Nucleus accumbens (tissue), 56 donors: ENCODE data around the gene MYLK3.
"Not testable (repeated sequence)": the region's sequence is repeated elsewhere in the genome, so short reads cannot be mapped to it uniquely, and the experiment has no call there.

ENCODE experiments used
- DNase-seq, 56 donors: peaks; one replicate each; lab custom pipeline; 2025; lab: John Stamatoyannopoulos, UW

Gene MYLK3

DNA sequence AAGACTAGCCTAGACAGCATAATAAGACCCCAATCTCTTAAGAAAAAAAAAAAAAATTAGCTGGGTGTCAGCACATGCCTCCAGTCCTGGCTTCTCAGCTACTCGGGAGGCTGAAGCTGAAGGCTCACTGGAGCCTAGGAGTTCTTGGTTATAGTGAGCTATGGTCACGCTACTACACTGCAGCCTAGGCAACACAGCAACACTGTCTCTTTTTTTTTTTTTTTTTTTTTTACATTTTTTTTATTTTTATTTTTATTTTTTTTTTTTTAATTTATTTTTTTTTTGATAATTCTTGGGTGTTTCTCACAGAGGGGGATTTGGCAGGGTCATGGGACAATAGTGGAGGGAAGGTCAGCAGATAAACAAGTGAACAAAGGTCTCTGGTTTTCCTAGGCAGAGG lies 54.5 kb downstream of the MYLK3 start:
- no peak for DNase-seq

DNA sequence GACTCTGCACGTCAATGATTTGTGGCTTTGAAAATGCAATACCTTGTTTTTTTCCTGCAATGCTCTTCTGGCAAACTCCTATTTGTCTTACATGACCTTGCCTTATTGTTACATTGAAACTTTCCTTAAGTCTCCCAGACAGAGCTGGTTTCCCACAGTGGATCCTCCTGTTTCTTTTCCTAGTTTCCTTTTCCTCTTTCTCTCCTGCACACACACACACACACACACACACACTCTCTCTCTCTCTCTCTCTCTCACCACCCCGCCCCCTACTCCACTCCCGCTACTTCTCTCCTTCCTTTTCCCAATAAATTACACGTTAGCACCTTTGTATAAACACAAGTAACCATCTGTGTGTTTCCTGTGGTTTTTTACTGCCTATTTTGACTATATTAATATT lies 56.4 kb downstream of the MYLK3 start:
- no peak for DNase-seq

DNA sequence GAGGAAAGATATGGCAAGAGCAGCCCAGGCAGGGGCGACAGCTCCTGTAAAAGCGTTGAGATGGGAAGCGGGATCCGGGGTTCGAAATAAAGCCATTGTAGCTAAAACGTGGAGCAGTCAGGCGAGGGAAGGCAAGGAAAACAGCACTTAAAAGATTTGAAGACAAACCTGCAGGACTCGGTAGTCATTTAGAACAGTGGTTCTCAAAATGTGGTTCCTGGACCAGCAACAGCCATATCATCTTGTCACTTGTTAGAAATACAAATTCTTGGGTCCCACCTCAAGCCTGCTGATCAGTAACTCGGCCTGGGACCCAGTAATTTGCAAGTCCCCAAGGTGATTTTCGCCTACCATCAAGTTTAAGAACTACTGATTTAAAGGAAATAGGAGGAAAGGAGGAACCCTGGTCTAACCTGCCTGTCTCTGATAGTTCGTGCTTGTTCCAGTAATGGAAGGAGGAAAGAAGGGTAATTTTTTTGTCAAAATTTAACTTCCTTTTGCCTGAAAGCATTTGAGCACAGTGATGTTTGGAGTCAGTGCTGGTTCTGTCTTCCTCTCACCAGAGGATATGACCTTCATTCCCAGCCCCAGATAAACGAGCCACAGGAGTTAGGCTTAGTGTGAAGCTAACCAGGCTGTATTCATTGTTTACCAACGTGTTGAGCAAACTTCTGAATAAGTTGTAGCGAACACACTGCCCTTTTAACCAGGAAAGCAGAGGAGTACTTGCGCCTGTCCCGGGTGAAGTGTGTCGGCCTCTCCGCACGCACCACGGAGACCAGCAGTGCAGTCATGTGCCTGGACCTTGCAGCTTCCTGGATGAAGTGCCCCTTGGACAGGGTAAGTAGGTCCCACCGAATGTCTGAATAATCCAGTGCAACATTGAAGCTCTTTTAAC lies 57.6 kb downstream of the MYLK3 start:
- DNase-seq, result peak in 1 of 56 donors; percentile 38

DNA sequence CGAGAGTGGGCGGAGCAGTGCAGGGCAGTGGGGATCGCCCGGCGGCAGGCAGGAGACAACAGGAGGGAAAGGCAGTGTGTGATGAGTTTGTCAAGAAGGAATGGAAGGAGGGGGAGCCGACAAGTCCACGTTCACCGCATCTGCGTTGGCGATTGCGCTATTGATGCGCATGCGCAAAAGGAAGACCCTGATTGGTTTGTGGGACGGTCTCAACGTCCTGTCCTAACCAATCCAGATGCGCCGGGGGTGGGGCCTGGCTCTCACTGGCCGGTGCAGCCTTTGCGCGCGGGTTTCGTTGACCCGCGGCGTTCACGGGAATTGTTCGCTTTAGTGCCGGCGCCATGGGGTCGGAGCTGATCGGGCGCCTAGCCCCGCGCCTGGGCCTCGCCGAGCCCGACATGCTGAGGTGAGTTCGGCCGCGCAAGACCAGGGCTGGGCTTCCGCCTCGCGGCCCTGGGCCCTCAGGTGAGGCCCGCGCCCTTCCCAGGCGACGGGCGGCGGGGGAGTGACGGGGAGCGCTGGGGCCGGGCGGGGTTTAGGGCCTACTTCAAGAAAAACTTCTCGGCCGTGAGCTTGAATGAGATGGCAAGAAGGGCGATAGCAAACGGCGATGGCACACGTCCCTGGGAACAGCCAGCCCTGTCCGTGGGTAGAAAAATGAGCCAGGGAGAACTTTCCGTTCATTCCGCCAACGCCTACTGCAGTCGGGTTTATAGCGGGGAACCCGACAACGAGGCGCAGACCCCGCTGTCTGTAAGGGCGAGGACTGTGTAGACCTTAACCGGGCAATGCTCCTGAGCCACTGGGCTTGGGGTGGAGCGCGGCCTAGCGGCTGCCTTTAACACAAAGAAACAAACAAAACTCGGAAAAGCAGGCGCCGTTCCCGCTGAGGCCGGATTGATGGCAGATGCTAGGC lies 58.5 kb downstream of the MYLK3 start, which contains the start of gene ORC6:
TSS of gene ORC6 (plus strand) at position 295 of the 916 bp plus-strand sequence. CDS start at position 342, 47 bp downstream.
- peak; percentile 90 to 100 (median 98) for DNase-seq

DNA sequence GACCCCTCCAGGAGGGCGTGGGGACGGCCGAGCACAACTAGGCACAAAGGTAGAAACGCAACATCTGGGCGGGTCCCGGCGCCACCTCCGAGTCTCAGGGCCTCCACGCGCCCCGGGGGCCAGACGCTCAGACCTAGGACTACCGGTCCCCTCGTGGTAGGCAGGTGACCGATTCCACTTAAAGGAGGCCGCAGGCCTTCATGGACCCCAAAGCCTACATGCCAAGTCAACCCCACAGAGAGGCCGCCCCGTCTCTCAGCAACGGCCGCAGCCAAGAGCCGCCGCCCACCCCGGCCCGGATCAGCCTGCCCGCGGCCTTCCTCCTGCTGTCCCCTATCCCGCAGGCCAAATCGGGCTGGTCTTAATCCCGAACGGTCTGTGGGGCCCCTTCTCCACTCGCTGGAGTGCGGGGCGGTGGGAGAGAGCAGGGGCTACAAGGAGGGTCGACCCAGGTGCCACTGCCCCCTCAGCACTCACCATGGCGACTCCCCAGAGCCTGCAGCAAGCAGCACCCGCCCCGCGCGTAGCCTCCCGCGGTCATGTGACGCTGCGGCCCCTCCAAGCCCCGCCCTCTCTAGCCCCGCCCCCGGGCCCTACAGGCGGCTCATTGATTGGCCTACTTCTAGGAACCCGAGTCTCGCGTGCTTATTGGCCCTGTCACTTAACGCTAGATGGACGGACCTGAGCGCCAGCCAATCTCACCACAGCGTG lies 59.3 kb downstream of the MYLK3 start, which contains the start of gene VPS35:
TSS of gene VPS35 (minus strand) at position 525 of the 711 bp plus-strand sequence. CDS start at position 480, 45 bp downstream.
- DNase-seq, result peak; percentile 93 to 100 (median 99)

DNA sequence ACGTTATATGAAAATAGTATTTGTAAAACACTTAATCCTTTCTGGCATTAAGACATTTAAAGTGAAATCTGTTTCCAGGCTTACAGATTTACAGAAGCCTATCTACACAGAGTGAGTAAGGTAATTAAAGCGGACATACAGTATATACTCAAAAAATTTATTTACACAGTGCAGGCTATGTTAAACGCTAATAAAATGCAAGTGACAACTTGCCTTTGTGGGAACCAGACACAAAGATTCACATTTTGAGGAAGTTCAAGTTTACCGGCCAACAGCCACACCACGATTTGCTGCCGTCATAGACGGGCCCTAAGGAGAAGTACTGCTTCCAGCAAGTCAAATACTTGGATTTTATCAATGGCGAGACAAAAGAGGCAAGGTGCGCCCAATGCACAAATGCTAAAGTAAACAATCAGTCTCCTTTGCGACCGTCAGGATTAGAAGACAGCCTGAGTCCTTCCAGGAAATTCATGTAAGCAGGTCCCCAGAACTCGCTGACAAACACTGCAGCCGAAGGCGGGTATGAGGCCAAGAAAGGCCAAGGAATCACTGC lies 60.0 kb downstream of the MYLK3 start:
- DNase-seq, result peak in 19 of 56 donors; percentile 9 to 69 (median 40)

DNA sequence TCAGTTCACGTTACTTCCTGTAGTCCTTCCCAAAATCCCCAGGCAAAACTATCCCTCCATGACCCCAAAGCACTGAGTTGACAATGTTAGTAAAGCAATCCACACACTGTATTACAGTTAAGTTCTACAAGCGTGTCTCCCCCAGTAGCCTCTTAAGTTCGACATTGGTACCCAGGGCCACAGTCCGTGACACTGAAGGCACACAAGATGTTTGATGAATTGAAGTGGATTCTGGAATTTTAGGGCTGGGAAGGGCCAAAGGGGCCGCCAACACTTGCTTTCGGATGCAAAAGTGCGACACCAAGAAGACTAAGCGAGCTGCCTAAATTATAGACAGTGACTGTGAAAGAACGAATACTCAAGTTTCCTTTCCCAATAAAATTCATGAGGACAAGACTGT lies 60.7 kb downstream of the MYLK3 start:
- DNase-seq, result no peak

DNA sequence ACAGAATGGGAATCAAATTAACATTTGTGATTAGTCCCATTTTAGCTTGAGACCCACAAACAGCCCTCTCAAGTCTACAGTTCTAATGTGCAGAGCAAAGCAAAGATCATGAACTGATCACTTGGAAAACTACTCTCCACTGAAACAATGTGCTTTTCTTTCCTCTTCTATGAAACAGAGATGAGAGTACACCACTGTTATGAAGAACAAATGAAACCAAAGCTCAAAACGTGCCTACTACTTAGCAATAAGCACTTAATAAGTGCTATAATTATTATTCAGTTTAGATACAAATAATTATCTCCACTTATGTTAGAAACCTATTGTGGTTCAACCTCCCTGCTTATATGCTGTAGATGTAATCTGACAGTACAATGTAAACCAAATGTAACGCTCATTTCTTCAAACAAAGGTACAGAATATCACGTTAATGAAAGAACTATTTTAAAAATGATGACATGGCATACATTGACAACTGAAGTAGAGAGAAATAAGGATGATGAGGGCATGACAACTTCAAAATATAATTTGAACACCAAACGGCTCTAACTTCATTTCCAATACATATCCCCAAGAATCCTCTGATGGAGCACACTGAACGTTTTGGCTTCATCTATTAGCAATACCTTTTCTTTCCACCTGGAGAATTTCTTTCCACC lies 61.2 kb downstream of the MYLK3 start:
- DNase-seq, result no peak

DNA sequence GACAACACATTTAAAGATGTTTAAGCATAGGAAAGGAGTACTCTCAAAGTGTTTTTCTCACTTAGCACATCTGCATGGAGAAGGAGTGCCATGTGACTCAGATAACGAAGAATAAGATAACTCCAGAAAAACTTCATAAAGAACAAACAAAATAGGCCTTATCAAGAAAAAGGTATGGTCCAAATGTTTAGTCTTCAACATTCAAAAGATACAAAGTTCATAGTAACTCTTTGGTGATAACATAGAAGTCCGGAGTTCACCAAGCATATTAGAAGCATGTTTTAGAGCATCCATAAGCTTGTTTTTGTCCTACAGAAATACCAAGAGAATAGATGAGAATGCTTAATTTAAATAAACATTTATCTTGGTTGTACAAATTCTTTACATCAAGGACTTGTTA lies 66.3 kb downstream of the MYLK3 start:
- not testable (repeated sequence) for DNase-seq

DNA sequence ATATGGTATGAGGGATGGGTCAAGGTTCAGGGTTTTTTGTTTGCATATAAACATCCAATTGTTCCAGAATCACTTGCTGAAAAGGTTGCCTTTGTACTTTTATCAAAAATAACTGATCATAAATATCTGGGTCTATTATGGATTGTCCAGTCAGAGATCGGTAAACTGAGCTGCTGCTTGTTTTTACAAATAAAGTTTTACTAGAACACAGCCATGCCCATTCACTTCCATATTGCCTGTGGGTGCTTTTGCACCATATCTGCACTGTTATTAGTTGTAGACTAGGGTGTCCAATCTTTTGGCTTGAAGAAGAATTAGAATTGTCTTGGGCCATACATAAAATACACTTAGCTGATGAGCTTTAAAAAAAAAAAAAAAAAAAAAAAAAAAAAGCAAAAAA lies 70.2 kb downstream of the MYLK3 start:
- not testable (repeated sequence) for DNase-seq

DNA sequence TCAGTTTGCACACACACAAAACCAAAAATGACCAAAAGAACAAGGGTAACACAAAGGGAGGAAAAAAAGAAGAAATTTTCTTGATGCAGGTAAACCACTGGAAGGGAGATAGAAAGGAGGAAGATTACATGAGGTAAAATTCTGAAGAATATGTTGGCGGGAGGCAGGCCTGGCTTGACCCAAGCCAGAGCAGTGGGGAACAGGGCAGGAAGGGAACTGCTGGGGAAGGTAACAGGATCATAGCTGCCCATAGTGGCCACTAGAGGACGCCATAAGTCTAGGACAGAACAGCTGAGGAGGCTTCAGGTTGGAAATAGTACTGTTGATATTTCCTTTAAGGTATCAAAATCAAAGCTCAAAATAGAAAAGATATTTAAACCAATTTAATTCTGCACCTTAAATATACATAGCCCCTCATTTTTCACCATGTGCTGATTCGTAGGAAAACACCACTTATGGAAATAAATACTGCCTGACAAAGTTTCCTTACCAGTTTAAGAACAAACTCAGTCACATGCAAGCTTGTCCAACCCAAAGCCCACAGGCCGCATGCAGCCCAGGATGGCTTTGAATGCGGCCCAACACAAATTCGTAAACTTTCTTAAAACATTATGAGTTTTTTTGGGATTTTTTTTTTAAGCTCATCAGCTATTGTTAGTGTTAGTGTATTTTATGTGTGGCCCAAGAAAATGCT lies 74.7 kb downstream of the MYLK3 start:
- peak in 10 of 56 donors; percentile 3 to 25 (median 7) for DNase-seq

DNA sequence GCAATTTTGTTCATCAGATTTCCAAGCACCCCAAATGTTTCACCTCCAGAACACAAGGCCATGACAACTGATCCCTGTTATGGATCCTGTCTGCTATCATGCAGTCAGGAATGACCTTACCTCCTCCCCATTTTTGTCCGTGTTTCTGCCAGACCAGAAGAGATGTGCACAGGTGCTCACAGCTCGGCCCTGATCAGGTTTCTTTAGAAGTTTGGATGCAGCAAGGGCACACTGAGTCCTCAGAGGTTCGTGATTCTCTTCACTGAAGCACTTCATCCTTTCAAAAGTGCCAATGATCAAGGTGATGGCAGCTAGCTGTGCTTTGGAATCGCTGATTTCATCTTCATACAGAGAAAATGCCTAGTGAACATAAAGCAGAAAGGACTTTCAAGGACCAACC lies 86.0 kb downstream of the MYLK3 start:
- DNase-seq, result no peak

DNA sequence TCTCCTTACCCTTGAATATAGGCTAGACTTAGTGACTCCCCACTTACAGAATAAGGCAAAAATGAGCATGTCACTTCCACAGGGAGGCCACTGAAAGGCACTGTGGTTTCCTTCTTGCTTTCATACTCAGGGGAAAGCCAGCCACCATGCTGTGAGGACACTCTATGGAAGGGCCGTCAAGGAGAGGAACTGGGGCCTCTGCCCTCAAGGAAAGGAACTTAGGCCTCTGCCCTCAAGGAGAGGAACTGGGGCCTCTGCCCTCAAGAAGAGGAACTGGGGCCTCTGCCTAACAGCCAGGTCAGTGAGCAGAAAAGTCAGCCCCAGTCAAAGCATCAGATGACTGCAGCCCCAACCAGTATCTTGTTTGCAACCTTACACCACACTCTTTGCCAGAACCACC lies 89.2 kb downstream of the MYLK3 start:
- DNase-seq, result peak in 14 of 56 donors; percentile 3 to 36 (median 13)
